Measurements from ENCODE around the gene NFAT5. TPM values are rescaled to one million over a fixed set of nuclear protein-coding genes. Genes with fewer than 3 reads are reported as not detected.
"Not testable (repeated sequence)": the region's sequence is repeated elsewhere in the genome, so short reads cannot be mapped to it uniquely, and the experiment has no call there.

Gene NFAT5, protein sequence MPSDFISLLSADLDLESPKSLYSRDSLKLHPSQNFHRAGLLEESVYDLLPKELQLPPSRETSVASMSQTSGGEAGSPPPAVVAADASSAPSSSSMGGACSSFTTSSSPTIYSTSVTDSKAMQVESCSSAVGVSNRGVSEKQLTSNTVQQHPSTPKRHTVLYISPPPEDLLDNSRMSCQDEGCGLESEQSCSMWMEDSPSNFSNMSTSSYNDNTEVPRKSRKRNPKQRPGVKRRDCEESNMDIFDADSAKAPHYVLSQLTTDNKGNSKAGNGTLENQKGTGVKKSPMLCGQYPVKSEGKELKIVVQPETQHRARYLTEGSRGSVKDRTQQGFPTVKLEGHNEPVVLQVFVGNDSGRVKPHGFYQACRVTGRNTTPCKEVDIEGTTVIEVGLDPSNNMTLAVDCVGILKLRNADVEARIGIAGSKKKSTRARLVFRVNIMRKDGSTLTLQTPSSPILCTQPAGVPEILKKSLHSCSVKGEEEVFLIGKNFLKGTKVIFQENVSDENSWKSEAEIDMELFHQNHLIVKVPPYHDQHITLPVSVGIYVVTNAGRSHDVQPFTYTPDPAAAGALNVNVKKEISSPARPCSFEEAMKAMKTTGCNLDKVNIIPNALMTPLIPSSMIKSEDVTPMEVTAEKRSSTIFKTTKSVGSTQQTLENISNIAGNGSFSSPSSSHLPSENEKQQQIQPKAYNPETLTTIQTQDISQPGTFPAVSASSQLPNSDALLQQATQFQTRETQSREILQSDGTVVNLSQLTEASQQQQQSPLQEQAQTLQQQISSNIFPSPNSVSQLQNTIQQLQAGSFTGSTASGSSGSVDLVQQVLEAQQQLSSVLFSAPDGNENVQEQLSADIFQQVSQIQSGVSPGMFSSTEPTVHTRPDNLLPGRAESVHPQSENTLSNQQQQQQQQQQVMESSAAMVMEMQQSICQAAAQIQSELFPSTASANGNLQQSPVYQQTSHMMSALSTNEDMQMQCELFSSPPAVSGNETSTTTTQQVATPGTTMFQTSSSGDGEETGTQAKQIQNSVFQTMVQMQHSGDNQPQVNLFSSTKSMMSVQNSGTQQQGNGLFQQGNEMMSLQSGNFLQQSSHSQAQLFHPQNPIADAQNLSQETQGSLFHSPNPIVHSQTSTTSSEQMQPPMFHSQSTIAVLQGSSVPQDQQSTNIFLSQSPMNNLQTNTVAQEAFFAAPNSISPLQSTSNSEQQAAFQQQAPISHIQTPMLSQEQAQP (N-terminal part only)
- 68.1 TPM for polyA plus RNA-seq (ENCODE audit: insufficient read length)
- long read RNA-seq, donor 1, partial matches to known transcripts, result 33 of 35 reads
- long read RNA-seq, donor 1, other reads (novel, unspliced or antisense), result 0 of 35 reads
- long read RNA-seq, donor 2, partial matches to known transcripts, result 28 of 29 reads
- long read RNA-seq, donor 2, other reads (novel, unspliced or antisense), result 0 of 29 reads
- long read RNA-seq, donor 3, partial matches to known transcripts, result 18 of 18 reads
- long read RNA-seq, donor 3, other reads (novel, unspliced or antisense), result 0 of 18 reads
- long read RNA-seq, donor 4, result 0 reads
- long read RNA-seq, donor 5, partial matches to known transcripts, result 0 of 1 reads
- long read RNA-seq, donor 5, other reads (novel, unspliced or antisense), result 0 of 1 reads
- long read RNA-seq, donor 6, partial matches to known transcripts, result 6 of 6 reads
- long read RNA-seq, donor 6, other reads (novel, unspliced or antisense), result 0 of 6 reads
- long read RNA-seq, donor 7, partial matches to known transcripts, result 30 of 31 reads
- long read RNA-seq, donor 7, other reads (novel, unspliced or antisense), result 0 of 31 reads
- long read RNA-seq, donor 8, partial matches to known transcripts, result 50 of 50 reads
- long read RNA-seq, donor 8, other reads (novel, unspliced or antisense), result 0 of 50 reads

DNA sequence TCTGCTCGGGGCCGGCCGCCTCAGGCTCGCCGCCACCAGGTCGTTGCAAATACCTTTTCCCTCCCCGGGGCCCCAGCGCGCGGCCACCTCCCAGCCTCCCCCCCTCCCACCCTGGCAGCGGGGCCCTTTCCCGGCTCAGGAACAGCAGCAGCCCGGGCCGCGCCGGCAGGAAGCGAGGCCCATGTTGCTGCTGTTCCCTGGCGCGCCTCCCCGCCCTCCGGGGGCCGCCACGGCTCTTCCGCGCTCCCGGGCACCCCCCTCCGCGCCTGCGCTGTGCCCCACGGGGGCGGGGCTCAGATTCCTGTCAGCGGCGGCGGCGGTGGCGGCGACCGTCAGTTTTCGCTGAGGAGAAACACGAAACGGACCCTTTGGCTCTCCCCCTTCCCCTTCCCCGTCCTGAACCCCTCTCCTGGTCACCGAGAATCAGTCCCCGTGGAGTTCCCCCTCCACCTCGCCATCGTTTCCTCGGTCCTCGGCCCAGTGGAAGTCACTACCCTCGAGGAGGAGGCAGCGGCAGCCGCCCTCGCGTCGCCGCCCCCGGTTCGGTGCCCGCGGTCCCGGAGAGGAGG, at the start of gene NFAT5:
Gene NFAT5 (plus strand): TSS at position 296 of the 569 bp plus-strand sequence. CDS start 336 bp downstream, outside the sequence.
- DNase-seq, result peak; percentile 90

DNA sequence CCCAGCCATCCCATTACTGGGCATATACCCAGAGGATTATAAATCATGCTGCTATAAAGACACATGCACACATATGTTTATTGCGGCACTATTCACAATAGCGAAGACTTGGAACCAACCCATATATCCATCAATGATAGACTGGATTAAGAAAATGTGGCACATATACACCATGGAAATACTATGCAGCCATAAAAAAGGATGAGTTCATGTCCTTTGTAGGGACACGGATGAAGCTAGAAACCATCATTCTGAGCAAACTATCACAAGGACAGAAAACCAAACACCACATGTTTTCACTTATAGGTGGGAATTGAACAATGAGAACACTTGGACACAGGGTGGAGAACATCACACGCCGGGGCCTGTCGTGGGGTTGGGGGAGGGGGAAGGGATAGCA, 47.9 kb upstream of the NFAT5 start:
- DNase-seq, result not testable (repeated sequence)

DNA sequence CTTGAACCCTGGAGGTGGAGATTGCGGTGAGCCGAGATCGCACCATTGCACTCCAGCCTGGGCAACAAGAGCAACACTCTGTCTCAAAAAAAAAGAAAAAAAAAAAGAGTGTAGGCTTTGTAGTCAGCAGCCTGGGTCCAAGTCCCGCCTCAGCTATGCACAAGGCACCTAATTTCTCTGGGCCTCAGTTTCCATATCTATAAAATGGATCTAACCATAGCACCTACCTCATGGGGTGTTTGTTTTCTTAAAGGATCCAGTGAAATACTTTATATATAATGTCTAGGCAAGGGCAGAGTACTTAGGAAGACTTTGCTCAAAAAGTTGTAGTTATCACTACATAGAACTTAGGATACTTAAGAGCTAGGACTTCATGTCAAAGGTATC, 45.4 kb upstream of the NFAT5 start:
- no peak for DNase-seq

DNA sequence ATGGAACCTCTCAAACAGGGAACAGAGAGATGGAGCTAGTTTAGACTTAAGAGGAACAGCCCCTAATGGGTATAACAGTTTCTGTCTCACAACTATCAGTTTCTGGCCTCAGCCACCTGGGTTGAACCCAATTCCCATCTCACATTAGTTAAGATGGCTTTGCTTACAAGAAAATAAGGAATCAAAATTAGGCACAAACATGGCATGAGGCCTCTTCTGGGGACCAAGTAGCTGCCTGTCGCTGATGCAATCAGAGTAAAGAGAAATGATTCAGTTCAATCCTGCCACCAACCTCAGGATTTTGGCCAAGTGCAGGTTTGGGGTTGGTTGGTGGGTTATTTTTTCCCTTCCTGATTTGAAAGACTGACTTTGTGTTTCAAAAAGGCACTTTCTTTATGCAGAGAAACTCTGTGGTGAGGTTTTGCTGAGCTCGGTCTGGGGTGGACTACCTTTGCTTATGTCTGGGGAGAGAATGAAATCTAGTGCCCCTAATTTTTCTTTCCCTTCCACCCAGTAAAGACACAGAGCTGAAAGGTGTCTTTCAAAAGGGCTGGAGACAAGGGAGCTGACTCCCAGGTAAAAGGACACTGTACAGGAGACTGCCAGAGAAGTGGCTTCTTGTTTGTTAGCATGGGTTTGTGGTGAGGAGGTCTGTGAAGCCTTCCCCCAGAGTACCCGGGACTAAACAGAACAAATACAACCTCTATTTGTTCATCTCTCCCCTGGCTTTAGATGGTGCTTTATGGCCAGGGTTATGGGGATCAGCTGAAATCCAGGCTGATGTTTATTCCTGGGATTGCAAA, 44.8 kb upstream of the NFAT5 start:
- DNase-seq, result no peak

DNA sequence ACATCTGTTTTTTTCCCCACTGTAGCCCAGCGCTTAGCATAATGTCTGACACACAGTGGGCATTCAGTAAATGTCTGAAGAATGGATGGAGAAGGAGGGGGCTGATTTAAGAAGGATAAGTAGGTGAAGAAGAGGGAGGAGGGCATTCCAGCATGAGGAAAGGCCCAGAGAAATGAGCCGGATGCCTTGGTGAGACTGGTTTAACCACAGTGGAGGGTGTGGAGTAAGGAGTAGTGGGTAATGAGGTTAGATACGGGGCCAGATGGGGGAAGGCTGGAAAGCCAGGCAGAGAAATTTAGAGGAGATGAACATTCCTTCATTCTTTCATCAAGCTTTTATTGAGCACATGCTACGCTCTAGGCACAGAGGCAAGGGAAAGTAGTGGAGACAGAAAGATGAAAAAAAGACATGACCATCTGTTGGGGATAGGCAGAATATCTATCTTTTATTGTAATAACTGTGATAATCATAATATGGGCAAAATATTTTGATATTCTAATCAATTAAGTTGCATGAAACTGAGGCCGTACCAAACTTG, 43.7 kb upstream of the NFAT5 start:
- no peak for DNase-seq

DNA sequence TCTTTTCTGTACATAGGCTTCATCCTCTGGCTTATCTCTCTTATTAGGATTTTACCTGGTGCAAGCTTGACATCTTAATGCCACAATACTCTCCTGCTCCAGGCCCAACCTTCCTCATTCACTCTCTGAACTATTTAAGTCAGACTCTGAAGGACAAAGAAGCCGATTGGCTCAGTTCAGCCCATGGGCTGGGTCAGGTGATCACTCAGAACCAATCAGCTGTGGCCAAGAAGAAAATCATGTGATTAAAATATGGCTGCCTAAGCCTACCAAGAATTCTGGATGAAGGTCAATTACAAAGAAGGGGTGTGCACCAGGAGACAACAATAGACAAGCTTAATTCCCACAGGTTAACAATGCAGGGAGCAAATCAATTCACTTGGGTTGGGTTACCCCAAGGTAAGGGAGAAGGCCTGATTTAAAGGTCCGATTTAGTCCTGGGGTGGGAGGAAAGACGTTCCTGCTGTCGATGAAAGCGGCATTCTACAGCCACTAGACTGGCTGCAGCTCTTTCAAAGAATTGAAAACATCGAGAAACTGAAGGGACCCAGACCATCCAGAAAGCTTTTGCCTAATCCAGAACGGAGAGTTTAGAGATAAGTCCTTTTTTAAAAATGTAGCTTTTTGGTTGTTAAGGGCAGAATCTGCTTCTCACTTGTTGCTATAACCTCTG, 42.9 kb upstream of the NFAT5 start:
- DNase-seq, result no peak

DNA sequence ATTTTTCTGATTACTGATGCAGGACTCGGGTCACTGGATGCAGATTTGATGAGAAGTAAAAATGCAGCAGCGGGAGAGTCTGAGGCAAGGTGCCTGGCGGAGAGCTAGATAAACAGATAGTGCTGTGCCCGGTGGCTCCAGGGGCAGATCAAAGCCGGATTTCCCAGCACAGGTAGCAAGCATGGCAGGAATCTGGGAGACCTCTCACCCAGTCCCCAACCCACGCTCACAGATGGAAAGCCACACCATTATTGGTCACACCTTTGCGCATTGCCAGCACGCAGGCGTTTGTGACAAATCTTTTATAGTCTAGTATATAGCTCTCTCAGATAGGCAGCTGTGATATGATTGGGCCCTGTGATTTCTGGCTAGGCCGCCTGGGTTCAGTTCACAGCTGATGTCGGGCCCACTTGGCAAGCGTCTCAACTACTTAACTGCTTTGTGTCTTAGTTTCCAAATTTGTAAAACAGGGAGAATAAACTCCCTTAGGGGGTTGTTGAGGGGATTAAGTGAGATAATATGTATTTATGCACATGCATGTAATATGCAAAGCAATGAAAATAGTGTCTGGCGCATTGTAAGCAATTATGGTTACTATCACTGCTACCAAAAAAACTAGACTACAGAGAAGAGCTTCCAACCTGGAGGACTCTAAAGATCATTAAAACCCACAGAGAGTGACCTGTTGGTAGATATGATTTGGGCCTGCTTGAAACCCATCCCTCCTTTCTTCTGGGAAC, 42.0 kb upstream of the NFAT5 start:
- DNase-seq, result no peak

DNA sequence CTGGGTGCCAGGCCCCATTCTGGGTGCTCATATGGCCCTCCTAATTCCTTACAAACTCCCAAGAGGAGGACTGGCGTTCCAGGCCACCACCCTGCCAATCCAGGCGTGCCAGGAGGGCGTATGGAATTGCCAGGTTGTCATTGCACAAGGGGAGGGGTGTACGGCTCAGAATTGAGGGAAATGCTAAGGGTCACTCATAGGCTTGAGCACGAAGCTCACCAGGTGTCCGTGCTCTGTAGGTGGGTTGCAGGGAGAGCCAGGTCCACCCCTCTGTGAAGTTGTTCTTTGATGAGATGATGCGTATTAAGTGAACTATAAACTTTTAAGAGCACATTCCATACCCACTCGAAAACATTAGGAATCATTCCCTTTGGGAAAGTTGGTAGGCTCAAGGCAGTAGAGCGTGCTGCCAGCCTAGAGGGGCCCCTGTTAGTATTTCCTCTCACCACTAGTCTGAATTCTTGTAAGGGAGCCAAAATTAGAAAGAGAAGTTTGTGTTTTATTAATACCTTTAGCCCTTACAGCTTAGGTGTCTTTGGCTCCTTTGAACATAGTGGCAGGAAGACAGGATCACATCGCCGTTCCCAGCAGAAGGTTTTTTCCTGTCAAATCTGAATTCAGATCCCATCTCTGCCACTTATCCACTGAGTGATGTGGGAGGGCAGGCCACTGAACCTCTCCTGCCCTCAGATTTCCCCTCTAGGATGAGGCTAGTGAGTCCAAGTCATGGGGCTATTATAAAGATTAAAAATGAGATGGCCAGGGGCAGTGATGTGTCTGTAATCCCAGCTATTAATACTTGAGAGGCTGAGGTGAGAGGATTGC, 38.7 kb upstream of the NFAT5 start:
- DNase-seq, result no peak

DNA sequence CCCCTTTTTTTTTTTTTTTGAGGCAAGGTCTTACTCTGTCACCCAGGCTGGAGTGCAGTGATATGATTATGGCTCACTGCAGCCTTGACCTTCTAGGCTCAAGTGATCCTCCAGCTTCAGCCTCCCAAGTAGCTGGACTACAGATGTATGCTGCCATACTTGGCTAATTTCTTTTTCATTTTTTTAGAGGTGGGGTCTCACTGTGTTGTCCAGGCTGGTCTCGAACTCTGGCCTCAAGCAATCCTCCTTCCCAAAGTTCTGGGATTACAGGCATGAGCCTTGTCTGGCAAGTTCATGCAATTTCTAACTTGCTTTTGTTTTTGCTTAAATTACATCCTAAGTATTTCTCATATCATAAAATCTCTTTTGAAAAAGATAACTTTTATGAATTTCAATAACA, 33.8 kb upstream of the NFAT5 start:
- DNase-seq, result no peak

DNA sequence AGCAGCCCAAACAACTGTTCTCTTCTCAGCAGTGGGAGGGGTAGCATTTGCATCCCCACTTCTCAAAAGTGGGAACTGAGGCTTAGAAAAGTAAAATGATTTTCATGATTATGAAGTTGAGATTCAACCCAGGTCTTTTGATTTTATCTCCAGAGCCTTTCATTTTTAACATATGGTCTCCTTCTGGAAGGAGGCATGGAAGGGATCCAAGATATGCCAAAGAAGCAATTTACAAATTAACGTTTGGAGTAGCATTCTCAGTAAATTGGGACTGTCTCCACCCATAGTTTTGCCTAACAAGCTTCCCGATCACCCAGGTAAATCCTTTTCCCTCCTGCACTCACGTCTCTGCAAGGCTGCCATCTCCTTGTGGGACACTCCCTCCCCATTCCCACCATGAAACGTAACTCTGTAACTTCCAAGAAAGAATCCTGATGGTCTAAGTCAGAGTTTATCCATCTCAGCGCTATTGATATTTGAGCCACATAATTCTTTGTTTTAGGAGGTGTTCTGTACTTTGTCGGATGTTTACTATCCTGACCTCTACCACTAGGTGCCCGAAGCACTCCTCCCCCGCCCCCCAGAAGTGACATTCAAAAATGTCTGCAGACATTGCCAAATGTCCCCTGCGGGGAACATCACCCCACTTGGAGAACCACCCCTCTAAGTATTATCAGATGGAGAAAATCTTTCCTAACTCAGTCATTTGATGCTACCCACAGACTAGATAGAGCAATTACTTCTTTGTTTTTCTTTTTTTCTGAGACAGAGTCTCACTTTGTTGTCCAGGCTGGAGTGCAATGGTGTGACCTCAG, 32.9 kb upstream of the NFAT5 start:
- no peak for DNase-seq

DNA sequence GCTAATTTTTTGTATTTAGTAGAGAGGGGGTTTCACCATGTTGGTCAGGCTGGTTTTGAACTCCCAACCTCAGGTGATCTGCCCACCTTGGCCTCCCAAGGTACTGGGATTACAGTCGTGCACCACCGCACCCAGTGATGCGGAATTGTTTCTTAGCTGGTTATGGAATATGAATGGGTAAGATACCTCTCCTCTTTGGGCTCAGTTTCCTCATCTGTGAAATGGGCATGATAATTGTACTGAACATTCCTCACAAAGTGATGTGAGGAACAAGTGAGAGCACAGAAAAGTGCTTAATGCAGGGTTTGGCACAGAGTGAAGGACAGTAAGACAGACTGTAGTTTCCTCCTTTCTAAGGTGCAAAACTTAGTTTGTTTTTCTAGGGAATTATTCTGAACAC, 31.0 kb upstream of the NFAT5 start:
- DNase-seq, result no peak

DNA sequence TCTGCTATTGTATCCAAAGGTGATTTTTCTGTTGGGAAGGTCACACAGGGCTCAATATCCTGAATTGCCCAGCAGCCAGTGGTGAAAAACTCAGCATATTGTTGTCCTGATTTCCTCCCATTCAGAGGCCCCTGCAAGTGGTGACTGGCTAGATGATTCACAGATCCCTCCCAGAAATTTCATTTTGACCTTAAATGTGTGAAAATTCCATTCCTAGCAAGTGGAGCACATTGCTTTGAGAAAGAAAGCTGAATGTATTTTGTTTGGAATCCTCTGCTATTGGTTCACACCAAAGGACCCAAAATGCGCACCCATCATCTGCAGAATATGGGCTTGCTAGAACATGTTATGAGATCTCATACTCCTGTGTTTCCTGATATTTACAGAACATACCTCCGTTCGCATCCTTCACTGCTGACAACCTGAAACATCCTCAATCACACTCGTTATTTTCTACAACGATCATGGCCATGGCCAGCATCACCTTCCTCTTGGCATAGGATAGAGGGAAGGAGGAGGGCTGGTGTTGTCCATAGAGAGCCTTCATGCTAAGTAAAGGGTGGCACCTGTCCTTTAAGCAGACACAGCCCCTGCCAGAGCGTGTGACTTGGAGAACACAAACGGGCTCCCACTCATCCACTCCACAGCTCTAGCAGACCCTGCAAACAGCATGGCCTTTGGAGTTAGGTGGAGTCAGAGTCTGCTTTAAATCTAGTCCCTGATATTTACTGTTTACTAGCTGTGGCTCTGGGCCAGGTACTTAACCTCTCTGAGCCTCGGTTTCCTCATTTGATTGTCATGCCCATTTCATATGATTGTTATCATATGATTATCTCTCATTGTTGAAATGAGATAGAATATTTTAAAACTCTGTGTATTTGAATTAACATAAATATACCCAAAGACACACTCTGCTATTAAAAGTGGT, 30.4 kb upstream of the NFAT5 start:
- no peak for DNase-seq

DNA sequence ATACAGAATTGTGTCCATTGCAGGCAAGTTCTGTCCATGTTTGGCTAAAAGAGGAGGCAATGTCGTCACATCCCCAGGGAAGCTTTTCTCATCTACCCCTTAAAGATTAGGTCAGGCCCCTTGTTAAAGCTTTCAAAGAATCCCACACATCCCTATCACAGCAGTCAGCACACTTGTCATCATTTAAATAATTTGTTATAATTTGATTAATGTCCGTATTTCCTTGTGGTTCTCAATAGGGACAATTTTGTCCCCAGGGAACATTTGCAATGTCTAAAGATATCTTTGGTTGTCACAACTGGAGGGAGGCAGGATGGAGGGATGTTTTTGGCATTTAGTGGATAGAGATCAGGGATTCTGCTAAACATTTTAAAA, 28.1 kb upstream of the NFAT5 start:
- DNase-seq, result no peak

DNA sequence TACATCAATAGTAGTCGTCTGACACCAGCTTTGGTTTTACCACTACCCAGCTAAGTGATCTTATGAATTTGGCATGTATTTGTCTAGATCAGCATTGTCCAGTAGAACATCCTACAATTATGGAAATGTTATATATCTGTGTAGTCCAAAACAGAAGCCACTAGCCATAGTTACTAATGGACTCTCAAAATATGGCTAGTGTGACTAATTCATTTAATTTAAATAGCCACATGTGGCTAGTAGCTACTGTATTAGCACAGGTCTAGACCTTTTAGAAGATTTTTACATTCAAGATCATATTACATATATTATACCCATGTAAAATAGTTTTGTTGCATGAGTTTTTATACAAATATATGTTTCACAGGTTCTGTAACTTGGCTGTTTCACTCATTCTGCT, 27.0 kb upstream of the NFAT5 start:
- no peak for DNase-seq

DNA sequence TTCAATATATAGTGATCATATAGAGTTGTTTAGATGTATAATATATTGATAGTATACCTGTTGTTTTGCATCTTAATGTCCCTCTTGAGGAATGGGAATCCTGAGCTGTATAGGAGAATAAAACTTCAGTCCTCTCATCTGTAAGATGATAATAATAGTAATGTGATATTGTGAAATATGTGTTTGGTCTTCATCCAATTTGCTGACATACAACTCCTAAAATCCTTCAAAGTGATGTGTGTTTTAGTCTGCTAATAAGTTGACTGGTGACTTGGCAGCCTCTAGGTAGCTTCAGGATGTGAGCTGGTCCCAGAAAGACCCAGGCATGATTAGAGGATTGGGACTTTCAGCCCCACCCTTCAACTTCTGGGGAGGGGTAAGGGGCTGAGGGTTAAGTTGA, 22.8 kb upstream of the NFAT5 start:
- DNase-seq, result no peak

Measured in left kidney (tissue), 8 donors.